Measurements from ENCODE around the gene ADGRV1. TPM values are rescaled to one million over a fixed set of nuclear protein-coding genes. Genes with fewer than 3 reads are reported as not detected.

Gene ADGRV1
- total and polyA plus RNA-seq, 9 of the 15 experiments (the other 6 are each of a cell fraction or from before 2014, with no cell fraction given): 21.7 to 156 (median 58.2) TPM

GRCh38 chr5:91156242-91156641 is 597.6 kb downstream of the ADGRV1 start:
- Histone ChIP-seq H3K9me1 (ENCODE audit: control insufficient read depth, insufficient read depth, low read length) (no peaks in the 10 kb centered on the region), H3K4me2 (ENCODE audit: insufficient read depth, low read length) (no peak overlapping the region), H3K9me3 (replicated peaks; ENCODE audit: control insufficient read depth, insufficient read depth, low read depth, low read length) (no peaks in the 10 kb centered on the region), H2AFZ (ENCODE audit: low read depth, low read length) (no peak overlapping the region), H3K4me1 (replicated peaks in 1 of 2; ENCODE audit: control insufficient read depth in 2 of 2, insufficient read depth in 2 of 2, low read length in 2 of 2) (no peaks in the 10 kb centered on the region), H3K4me3 (no peak overlapping the region), H4K20me1 (replicated peaks; ENCODE audit: control insufficient read depth, insufficient read depth, low read length) (no peaks in the 10 kb centered on the region), H3K36me3 (ENCODE audit: control insufficient read depth, insufficient read depth, low read length) (peaks cover 10% of the 10 kb centered on the region; the same call in 1 of the 3 replicates), H3K27me3 (ENCODE audit: control insufficient read depth in 2 of 2, insufficient read depth in 2 of 2, low read length in 2 of 2) (no peaks in the 10 kb centered on the region), H3K79me2 (ENCODE audit: control insufficient read depth, insufficient read depth, low read length) (no peaks in the 10 kb centered on the region), H3K27ac (ENCODE audit: extremely low read depth, low read depth, low read length) (no peak overlapping the region), H3K9ac (ENCODE audit: insufficient read depth in 1 of 2, low read depth in 2 of 2, low read length in 2 of 2) (no peak overlapping the region)
- no peak for ATAC-seq
- ChIA-PET POLR2A (interaction anchor here (1.0 to 2.5 kb wide), 4 partner anchors 29 to 229 kb away, joined by 3 to 9 read pairs (median 4); partner anchors contain the start of gene ARRDC3), CTCF (ENCODE audit: low intra/inter-chr PET ratio) (no interaction called here)
- 94% methylated on average over 1 of the region's 1 CpG for WGBS (ENCODE audit: insufficient coverage, low coverage, missing lambda C conversion rate)
- BruUV-seq (replicated peaks): no TSS peak
- DNase-seq (ENCODE audit: extremely low read depth in 1 of 4, low spot score in 3 of 4): no peak
- no peak for FAIRE-seq
- intact Hi-C loops (cut with micrococcal nuclease): no loop called here
- in situ Hi-C loops (cut with MboI): no loop called here
- TF ChIP-seq POLR2AphosphoS2 (IDR thresholded peaks at IDR 0.05; ENCODE audit: low read length) (no peak), ELF1 (tag; IDR thresholded peaks at IDR 0.05) (no peak), C11orf30 (IDR thresholded peaks at IDR 0.05; ENCODE audit: low read depth) (no peak), TEAD2 (tag; IDR thresholded peaks at IDR 0.05) (no peak), SMARCE1 (IDR thresholded peaks at IDR 0.05) (no peak), LCOR (CRISPR knock-in tag; IDR thresholded peaks at IDR 0.05) (no peak), JUN (IDR thresholded peaks at IDR 0.05; ENCODE audit: borderline replicate concordance, low read depth, low read length) (no peak), JUN (CRISPR knock-in tag; IDR thresholded peaks at IDR 0.05; ENCODE audit: borderline replicate concordance) (no peak), HMBOX1 (IDR thresholded peaks at IDR 0.05) (no peak), NCOA1 (IDR thresholded peaks at IDR 0.05; ENCODE audit: low read depth) (no peak), POLR2H (tag; IDR thresholded peaks at IDR 0.05; ENCODE audit: low read depth) (no peak), GMEB1 (CRISPR knock-in tag; IDR thresholded peaks at IDR 0.05) (no peak), ZNF3 (CRISPR knock-in tag; IDR thresholded peaks at IDR 0.05) (no peak)

Data from K562 (cell line).